GM18870 (cell line): ENCODE measurements around the gene CDK2AP2.
"Not testable (repeated sequence)": the region's sequence is repeated elsewhere in the genome, so short reads cannot be mapped to it uniquely, and the experiment has no call there.

ENCODE experiments used
- ATAC-seq: cut with Tn5 transposase; IDR thresholded peaks from one replicate; pipeline ENCODE4 v1.9.1; 2021; ENCODE audit warnings: moderate library complexity; ENCODE audit not compliant: unreplicated experiment

CDK2AP2 gene

GRCh38 chr11:67524480-67524808, 16.5 kb upstream of the CDK2AP2 start:
- no peak for ATAC-seq

GRCh38 chr11:67523556-67524479, 15.9 kb upstream of the CDK2AP2 start:
- ATAC-seq: no peak

- no peak for ATAC-seq
These were observed 15.0 kb upstream of the CDK2AP2 start, which contains the start of gene CABP2 for GRCh38 chr11:67522844-67523555. CABP2 (minus strand) TSS chr11:67523446; CDS start chr11:67523326, 120 bp downstream.

- ATAC-seq: no peak
These were observed 14.4 kb upstream of the CDK2AP2 start for GRCh38 chr11:67522338-67522737.

- no peak for ATAC-seq
These were observed 14.0 kb upstream of the CDK2AP2 start for GRCh38 chr11:67521924-67522323.

- no peak for ATAC-seq
These were observed 13.2 kb upstream of the CDK2AP2 start for GRCh38 chr11:67520856-67521824.

GRCh38 chr11:67519726-67520125, 11.8 kb upstream of the CDK2AP2 start:
- ATAC-seq: no peak

GRCh38 chr11:67517784-67518552, 10.0 kb upstream of the CDK2AP2 start:
- ATAC-seq: no peak

- no peak for ATAC-seq
These were observed 8.8 kb upstream of the CDK2AP2 start for GRCh38 chr11:67516806-67517205.

- ATAC-seq: no peak
These were observed 6.2 kb upstream of the CDK2AP2 start for GRCh38 chr11:67514116-67514515.

GRCh38 chr11:67511558-67511957, 3.6 kb upstream of the CDK2AP2 start:
- ATAC-seq: not testable (repeated sequence)

GRCh38 chr11:67510023-67510345, 2.0 kb upstream of the CDK2AP2 start:
- no peak for ATAC-seq

GRCh38 chr11:67508486-67509121, 642 bp upstream of the CDK2AP2 start:
- peak; percentile 34 for ATAC-seq

- ATAC-seq: no peak
These were observed 609 bp downstream of the CDK2AP2 start for GRCh38 chr11:67507242-67507863.

GRCh38 chr11:67506426-67507051, 1.4 kb downstream of the CDK2AP2 start:
- ATAC-seq: no peak

- ATAC-seq: no peak
These were observed 2.2 kb downstream of the CDK2AP2 start for GRCh38 chr11:67505605-67506396.

GRCh38 chr11:67504950-67505581, 2.9 kb downstream of the CDK2AP2 start, which contains the start of gene PITPNM1:
PITPNM1 (minus strand) TSS chr11:67505363; CDS start chr11:67504180, 1,183 bp downstream.
- no peak for ATAC-seq
